ENCODE data around the gene E2F2.
A peak's percentile ranks its signal among the peaks of the same experiment; 100 is the strongest.

DNA sequence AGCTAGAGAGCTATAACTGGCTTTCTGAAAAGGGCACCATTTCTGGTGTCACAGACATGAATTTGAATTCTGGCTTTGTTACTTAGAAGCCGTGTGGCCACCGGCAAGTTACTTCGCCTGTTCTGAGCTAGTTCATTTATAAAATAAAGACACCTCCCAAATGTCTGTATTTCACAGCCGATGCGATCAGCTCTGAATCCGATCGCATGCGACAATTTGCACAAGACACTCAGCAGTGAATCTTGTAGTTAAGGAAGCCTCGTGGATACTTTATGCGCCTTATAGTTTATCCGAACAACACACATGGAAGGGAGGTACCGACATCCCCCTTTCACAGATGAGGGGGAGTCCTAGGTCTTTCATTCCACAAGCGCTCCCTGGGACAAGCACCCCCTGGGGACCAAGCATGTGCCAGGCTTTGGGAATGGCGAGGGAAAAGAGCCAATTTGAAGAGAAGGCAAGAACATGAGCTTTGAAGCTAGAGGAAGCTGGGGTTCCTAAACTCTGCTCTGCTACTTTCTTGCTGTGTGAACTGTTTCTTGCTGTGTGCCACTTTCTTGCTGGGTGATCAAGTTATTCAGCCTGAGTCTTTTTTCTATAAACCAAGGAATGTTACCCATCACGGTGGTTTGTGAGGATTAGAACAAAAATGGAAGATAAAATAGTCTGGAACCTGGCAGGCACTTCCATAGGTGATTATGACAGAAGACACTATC lies 24.4 kb upstream of the E2F2 start:
- TF ChIP-seq EZH2phosphoT487 (IDR thresholded peaks at IDR 0.05; ENCODE audit: borderline replicate concordance, low read depth) (no peak), MXI1 (IDR thresholded peaks at IDR 0.05; ENCODE audit: low read depth, low read length) (no peak), SMC3 (IDR thresholded peaks at IDR 0.05; ENCODE audit: low read depth, low read length) (no peak), RAD21 (IDR thresholded peaks at IDR 0.05; ENCODE audit: low read length) (0 out of 2 replicates have a peak, but pooled peaks have one; percentile 7), RCOR1 (IDR thresholded peaks at IDR 0.05; ENCODE audit: low read length) (no peak)
- TF ChIP-seq, protein P1, sequence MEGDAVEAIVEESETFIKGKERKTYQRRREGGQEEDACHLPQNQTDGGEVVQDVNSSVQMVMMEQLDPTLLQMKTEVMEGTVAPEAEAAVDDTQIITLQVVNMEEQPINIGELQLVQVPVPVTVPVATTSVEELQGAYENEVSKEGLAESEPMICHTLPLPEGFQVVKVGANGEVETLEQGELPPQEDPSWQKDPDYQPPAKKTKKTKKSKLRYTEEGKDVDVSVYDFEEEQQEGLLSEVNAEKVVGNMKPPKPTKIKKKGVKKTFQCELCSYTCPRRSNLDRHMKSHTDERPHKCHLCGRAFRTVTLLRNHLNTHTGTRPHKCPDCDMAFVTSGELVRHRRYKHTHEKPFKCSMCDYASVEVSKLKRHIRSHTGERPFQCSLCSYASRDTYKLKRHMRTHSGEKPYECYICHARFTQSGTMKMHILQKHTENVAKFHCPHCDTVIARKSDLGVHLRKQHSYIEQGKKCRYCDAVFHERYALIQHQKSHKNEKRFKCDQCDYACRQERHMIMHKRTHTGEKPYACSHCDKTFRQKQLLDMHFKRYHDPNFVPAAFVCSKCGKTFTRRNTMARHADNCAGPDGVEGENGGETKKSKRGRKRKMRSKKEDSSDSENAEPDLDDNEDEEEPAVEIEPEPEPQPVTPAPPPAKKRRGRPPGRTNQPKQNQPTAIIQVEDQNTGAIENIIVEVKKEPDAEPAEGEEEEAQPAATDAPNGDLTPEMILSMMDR (IDR thresholded peaks at IDR 0.05): peak; percentile 8; the same call in 1 of the 2 replicates

Measured in SK-N-SH (cell line).